Heart right ventricle (tissue), 16 donors: ENCODE results near the gene CCR6. TPM values are rescaled to one million over a fixed set of nuclear protein-coding genes. Genes with fewer than 3 reads are reported as not detected.

Experiments used
- ATAC-seq, 8 donors: fragments of 200-7000 bp; cut with Tn5 transposase; one replicate each; pipeline ENCODE4 v1.9.1; 2020; ENCODE audit warnings: mild to moderate bottlenecking in 8 of 8, moderate library complexity in 8 of 8, moderate number of reproducible peaks in 1 of 8
- DNase-seq, 2 donors: peaks; one replicate each; pipeline ENCODE4 v3.0.0-alpha.2; 2020
- H3K27ac ChIP-seq, 10 donors: fragments of 200-600 bp; sonication (generic) in 2 of 10; one replicate each; pipeline versions ENCODE4 v1.5.0 to v1.8.0; 2020 to 2022; ENCODE audit warnings: mild to moderate bottlenecking in 3 of 10
- H3K27me3 ChIP-seq, 7 donors: fragments of 200-600 bp; one replicate each; pipeline ENCODE4 v1.8.0; 2021 to 2022; ENCODE audit warnings: mild to moderate bottlenecking in 2 of 7
- H3K36me3 ChIP-seq, 9 donors: fragments of 200-600 bp; sonication (generic) in 1 of 9; one replicate each; pipeline versions ENCODE4 v1.5.0 to v1.8.0; 2020 to 2022; ENCODE audit warnings: mild to moderate bottlenecking in 2 of 9
- H3K4me1 ChIP-seq, 9 donors: fragments of 200-600 bp; sonication (generic) in 1 of 9; one replicate each; pipeline versions ENCODE4 v1.5.0 to v1.8.0; 2020 to 2022; ENCODE audit warnings: mild to moderate bottlenecking in 4 of 9
- H3K4me3 ChIP-seq, 10 donors: fragments of 200-600 bp; sonication (generic) in 2 of 10; one replicate each; pipeline versions ENCODE4 v1.5.0 to v1.8.0; 2020 to 2022; ENCODE audit warnings: mild to moderate bottlenecking in 7 of 10, moderate library complexity in 2 of 10
- H3K9me3 ChIP-seq, 11 donors: fragments of 200-600 bp in 10 of 11; sonication (generic) in 2 of 11; one replicate each; pipeline versions ENCODE4 v1.5.0 to v1.8.0; 2013 to 2022; ENCODE audit warnings: mild to moderate bottlenecking in 2 of 11, control low read depth in 1 of 11, moderate library complexity in 1 of 11
- WGBS, 2 donors: extraction: QIAGEN DNeasy Blood & Tissue Kit; methylation state at CpG; one replicate each; pipeline ENCODE4 v1.1.7; 2013; ENCODE audit warnings: inconsistent platforms in 1 of 2; 5-methylcytosine and 5-hydroxymethylcytosine counted together
- intact Hi-C, 10 donors: fragments of 100-400 bp; cut with DNase I; formaldehyde crosslinking; loops; one replicate each; pipeline versions ENCODE4 v1.11.1 to v1.14.2; 2022
- polyA plus RNA-seq, 2 donors: library from polyadenylated mRNA; stranded (reverse); fragments of 200-250 nt; gene quantifications; one replicate each; pipeline ENCODE4 v1.2.3, GENCODE V29; 2013
- total RNA-seq, 10 donors: library from RNA; stranded (reverse); fragmentation: NEBNext Ultra II Directional in 3 of 10; extraction: Animal tissue kit (Norgen Biotek cat#: 25700) in 3 of 10; gene quantifications; one replicate each; pipeline versions ENCODE4 v1.2.1 to v1.2.4, GENCODE V29; 2021 to 2023
- TF ChIP-seq, protein P1 (sequence below), 9 donors: fragments of 200-600 bp; sonication (generic) in 2 of 9; IDR thresholded peaks; one replicate each; pipeline versions ENCODE4 v1.5.0 to v1.8.0; 2021 to 2022; ENCODE audit warnings: antibody characterized with exemption in 9 of 9, mild to moderate bottlenecking in 5 of 9, moderate library complexity in 1 of 9
- donor health status: Arrhythmogenic right ventricular cardiomyopathy.
- donor health status: ischemic (EF 13 %, LVEDD 7.1; RV severe dilation, severe dysfunction).
- donor health status: healthy with polysubstance abuse.
- donor health status: DM: no; HTN: yes; CAD: no.
- donor health status: DM: no; HTN: no; CAD: no.
- donor health status: ischemic (EF 25% LVEDD 6.9; RV normal size, moderate dysfunction).
- donor health status: ischemic (EF 25% LVEDD 5.7; RV mildly dilated, moderate dysfunction).
- donor health status: healthy.
- donor health status: DM: yes; HTN: yes; CAD: no.
- donor health status: Ischemic cardiomyopathy.
- donor health status: ischemic (EF 35%, LVEDD 5.7; RV mildly dilated, moderate dysfunction).
- donor health status: nonischemic (EF 11% LVEDD 7.7; RV severe dilation, severe dysfunction).
- donor health status: DM: yes; HTN: yes; CAD: no.
- donor health status: PGD.
- donor health status: ischemic (EF 29% LVEDD 5.4; RV normal size, mild dysfunction).
- donor health status: nonischemic (EF 23%, LVEDD 6.1; RV moderate dilation, normal function).

Gene CCR6
- total and polyA plus RNA-seq, 12 donors, result 0.13 to 0.37 (median 0.16) TPM; not detected in 9

DNA sequence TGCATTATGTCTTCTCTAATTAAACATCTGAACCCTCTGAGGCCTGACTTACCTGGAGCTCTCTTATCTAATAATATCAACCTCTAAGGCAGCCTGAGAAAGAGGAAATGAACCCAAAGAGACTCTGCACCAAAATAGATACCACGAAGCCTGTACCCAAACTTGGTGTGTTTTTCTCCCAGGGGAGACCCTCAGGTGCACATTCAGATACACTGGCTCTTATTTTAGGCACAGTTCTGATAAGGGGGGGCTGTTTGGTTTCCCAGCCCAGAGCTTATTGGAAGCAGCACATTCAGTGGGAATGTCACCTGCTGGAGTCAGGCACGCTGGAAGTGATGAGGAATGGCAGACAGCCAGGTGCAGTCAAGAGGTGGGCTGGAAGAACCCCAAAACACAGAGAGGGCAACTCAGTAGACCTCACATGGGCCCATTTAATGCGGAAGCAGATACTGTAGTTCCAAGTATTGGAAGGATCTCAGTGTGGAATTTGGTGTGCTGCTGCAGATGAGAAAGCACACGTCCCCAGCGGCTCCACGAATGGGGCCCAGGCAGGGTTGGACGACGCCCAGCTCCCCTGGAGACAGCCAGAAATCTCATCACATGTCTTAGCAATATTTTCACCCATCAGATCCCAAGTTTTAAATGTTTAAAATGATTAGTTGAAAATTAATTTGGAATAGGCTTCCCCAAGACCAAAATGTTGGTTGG lies 9.7 kb upstream of the CCR6 start:
- no peak for ATAC-seq
- TF ChIP-seq, protein P1, sequence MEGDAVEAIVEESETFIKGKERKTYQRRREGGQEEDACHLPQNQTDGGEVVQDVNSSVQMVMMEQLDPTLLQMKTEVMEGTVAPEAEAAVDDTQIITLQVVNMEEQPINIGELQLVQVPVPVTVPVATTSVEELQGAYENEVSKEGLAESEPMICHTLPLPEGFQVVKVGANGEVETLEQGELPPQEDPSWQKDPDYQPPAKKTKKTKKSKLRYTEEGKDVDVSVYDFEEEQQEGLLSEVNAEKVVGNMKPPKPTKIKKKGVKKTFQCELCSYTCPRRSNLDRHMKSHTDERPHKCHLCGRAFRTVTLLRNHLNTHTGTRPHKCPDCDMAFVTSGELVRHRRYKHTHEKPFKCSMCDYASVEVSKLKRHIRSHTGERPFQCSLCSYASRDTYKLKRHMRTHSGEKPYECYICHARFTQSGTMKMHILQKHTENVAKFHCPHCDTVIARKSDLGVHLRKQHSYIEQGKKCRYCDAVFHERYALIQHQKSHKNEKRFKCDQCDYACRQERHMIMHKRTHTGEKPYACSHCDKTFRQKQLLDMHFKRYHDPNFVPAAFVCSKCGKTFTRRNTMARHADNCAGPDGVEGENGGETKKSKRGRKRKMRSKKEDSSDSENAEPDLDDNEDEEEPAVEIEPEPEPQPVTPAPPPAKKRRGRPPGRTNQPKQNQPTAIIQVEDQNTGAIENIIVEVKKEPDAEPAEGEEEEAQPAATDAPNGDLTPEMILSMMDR (IDR thresholded peaks at IDR 0.05), result no peak
- Histone ChIP-seq H3K9me3 (no peaks in the 10 kb centered on the region), H3K27me3 (peaks cover 0 to 87% (median 43%) of the 10 kb centered on the region in 7 donors), H3K36me3 (no peaks in the 10 kb centered on the region), H3K4me3 (no peak overlapping the region), H3K27ac (no peak overlapping the region), H3K4me1 (peaks cover 0 to 10% (median 0%) of the 10 kb centered on the region in 9 donors)
- no peak for DNase-seq
- intact Hi-C loops, result no loop called here
- 49 to 62% methylated on average over 8 of the region's 8 CpGs for WGBS, 2 donors

DNA sequence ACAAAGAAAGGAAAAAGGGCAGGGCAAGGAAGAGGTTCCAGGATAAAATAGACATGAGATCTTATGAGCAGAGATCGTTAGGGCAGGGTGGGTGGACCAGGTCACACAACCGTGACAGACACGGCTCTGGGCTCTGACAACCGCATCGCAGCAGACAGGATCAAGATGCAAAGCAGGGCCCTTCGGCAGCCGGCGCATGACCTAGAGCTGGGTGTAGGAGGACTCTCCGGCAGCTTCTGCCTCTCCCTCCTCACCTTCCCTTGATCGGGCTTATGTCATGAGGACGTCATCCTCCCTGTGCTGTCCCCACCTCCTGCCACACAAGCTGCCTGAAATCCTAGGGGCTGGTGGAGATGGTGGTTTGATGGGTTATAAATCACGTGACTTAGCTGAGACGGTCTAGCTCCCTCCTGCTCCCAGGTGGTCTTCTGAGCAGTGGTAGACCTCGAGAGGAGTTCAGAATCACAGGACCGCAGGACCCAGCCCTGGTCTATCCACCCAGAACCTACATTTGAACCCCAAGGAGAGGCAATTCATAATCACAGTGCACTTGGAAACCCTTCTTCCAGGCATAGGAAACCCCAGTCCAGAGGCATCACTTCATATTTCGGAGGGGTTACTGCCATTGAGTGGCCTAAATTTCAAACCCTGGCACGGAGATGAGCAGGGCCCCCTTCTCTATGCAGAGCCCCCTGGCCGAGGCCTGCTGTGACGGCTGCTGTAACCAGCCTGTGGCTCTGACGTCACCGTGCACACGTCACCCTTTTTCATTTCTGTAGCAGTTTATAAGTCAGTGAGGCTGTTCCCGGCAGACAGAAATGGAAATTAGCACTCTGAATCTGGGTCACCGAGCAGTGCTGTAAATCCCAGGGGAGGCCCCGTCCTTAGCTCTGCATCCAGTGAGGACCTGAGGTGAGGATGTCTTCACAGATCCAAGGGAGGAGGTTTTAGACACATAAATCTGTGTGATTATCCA lies 8.7 kb upstream of the CCR6 start:
- DNase-seq (no peak), ATAC-seq (no peak)
- peaks cover 0 to 84% (median 45%) of the 10 kb centered on the region in 7 donors for H3K27me3 ChIP-seq
- no peaks in the 10 kb centered on the region for H3K9me3 ChIP-seq
- intact Hi-C loops, result no loop called here
- peaks cover 0 to 10% (median 0%) of the 10 kb centered on the region in 9 donors for H3K4me1 ChIP-seq
- no peak overlapping the region for H3K4me3 ChIP-seq
- H3K36me3 ChIP-seq, result no peaks in the 10 kb centered on the region
- TF ChIP-seq, protein P1 (IDR thresholded peaks at IDR 0.05), result no peak
- WGBS, 2 donors, result 63 to 64% methylated on average over 25 of the region's 25 CpGs
- no peak overlapping the region for H3K27ac ChIP-seq

DNA sequence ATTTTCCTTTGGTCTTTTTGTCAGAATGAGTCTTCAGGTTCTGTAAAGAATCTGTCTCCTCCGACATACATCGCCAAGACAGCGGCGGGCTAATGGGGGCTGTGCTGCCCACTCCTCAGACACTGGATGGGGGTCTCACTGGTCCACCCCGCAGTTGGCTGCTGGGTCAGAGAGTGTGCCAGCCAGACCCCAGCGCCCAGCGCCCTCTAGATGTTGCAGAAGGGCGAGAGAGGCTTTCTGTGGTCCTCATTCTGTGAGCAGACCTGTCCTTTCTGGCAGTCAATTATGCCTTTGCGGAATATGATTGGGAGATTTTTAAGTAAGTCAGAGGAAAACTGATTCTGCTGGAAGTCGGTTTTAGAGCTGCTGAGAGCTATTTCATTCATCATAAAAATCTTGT lies 7.8 kb upstream of the CCR6 start:
- TF ChIP-seq, protein P1 (IDR thresholded peaks at IDR 0.05), result no peak

DNA sequence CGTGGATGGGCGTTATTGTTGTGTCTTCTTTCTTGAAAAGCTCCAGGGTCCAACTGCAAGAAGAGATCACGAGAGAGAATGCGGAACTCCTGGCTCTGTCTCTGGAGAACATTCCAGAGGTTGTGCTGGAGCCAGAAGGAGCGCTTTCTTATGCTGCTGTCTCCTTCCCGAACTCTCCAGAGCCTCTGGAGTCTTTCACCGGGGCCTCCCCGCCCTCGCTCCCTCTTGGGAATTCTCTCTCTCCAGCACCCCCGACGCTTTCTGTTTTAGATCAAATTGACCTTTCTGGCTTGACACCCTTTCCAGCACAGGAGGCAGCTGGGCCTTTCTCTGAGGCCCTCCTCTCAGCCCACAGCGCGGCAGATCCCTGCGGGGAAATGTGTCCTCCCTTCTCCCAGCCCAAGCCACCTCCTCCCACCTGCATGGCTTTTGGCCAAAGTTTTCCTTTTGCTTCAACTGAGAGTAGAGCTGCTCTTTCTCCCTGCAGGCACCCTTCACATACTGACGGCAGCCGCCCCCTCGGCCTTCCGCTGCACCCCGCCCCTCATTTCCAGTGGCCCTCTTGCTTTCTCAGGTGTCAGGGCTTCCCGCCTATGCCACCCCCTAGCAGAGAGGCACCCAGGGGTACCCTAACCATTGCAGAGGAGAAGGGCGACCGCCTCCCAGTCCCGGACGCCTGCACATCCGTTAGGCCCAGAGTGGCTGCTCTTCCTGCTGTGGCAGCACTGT lies 6.6 kb upstream of the CCR6 start:
- no peak for ATAC-seq
- H3K9me3 ChIP-seq, result no peaks in the 10 kb centered on the region
- no peaks in the 10 kb centered on the region for H3K36me3 ChIP-seq
- peaks cover 0 to 85% (median 46%) of the 10 kb centered on the region in 7 donors for H3K27me3 ChIP-seq
- WGBS, 2 donors, result 34 to 41% methylated on average over 25 of the region's 25 CpGs
- H3K4me1 ChIP-seq, result peaks cover 0 to 10% (median 0%) of the 10 kb centered on the region in 9 donors
- intact Hi-C loops, result no loop called here
- TF ChIP-seq, protein P1 (IDR thresholded peaks at IDR 0.05), result no peak
- DNase-seq, result no peak
- H3K27ac ChIP-seq, result no peak overlapping the region
- peak overlapping the region in 1 of 10 donors; percentile 19 for H3K4me3 ChIP-seq

More for the DNA sequence above, 7.8 kb upstream of the CCR6 start:
- Histone ChIP-seq H3K9me3 (no peaks in the 10 kb centered on the region), H3K4me1 (peaks cover 0 to 10% (median 0%) of the 10 kb centered on the region in 9 donors), H3K36me3 (no peaks in the 10 kb centered on the region), H3K27me3 (peaks cover 0 to 83% (median 51%) of the 10 kb centered on the region in 7 donors), H3K27ac (no peak overlapping the region), H3K4me3 (no peak overlapping the region)
- DNase-seq, result no peak
- 87 to 88% methylated on average over 10 of the region's 10 CpGs for WGBS, 2 donors
- no peak for ATAC-seq
- intact Hi-C loops, result no loop called here
